Astrocyte (in vitro differentiated cells and primary cell): Measurements from ENCODE around the gene PCBP1.

Source experiments
- CTCF ChIP-seq: IDR thresholded peaks from 2 replicates; pipeline ENCODE4 v1.5.1; 2011; ENCODE audit warnings: low read depth, mild to moderate bottlenecking, inconsistent platforms, low read length, moderate library complexity; ENCODE audit not compliant: insufficient read depth
- EZH2 ChIP-seq: IDR thresholded peaks from 2 replicates; pipeline ENCODE4 v1.6.1; 2012; ENCODE audit warnings: mild to moderate bottlenecking, low read length, inconsistent platforms; ENCODE audit not compliant: insufficient read depth

GRCh38 chr2:70111752-70112591 lies 24.7 kb downstream of the PCBP1 start:
- TF ChIP-seq CTCF = no peak
- no peak for TF ChIP-seq EZH2
